Measurements from ENCODE around the gene MYH11. TPM values are rescaled to one million over a fixed set of nuclear protein-coding genes. Genes with fewer than 3 reads are reported as not detected.

MYH11 gene
- total RNA-seq, 1 donor from 2014 or later = 0.10 TPM

DNA sequence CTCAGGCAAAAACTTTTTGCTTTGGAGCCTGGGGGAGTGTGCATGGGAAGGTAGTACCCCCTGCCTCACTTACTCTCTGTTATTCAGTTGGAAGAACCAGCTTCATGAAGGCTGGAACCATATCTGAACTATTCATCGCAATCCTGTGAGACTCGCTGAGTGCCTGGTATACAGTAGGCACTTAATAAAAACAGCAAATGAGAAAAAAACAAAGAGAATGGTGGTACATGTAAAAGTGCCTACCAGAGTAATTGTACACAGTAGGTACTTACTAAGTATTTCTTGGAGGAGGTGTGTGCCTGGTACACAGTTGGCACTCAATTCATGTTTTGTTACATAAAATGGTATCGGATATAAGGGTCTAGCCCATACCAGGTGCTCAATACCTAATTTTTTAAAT, 75.2 kb downstream of the MYH11 start:
- H3K36me3 Mint-ChIP-seq (ENCODE audit: unreplicated experiment) = no peaks in the 10 kb centered on the region
- H3K4me3 Mint-ChIP-seq (ENCODE audit: unreplicated experiment) = no peak overlapping the region
- peaks cover 1% of the 10 kb centered on the region for H3K27me3 Mint-ChIP-seq (ENCODE audit: unreplicated experiment)

DNA sequence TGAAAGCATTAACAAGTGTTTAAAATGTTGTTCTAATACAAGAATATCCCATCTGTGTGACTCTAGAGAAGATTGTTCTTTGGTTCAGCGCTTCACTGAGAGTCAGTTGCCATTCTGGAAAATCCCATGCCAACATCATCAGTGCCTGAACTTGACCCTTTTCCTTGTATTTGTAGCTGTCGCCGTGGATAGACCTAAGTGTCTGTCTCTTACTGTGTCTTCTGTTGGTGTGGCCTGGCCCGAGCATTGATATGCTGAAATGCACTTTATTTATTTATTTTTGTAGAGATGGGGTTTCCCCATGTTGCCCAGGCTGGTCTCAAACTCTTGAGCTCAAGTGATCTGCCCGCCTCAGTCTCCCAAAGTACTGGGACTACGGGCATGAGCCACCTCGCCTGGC, 76.0 kb downstream of the MYH11 start:
- no peak overlapping the region for H3K4me3 Mint-ChIP-seq (ENCODE audit: unreplicated experiment)

More for the DNA sequence above, 75.2 kb downstream of the MYH11 start:
- H3K27ac Mint-ChIP-seq (ENCODE audit: unreplicated experiment) = no peak overlapping the region
- no peak for DNase-seq
- H3K9me3 Mint-ChIP-seq (ENCODE audit: unreplicated experiment) = peaks cover 2% of the 10 kb centered on the region
- H3K4me1 Mint-ChIP-seq (ENCODE audit: low read depth, unreplicated experiment) = no peaks in the 10 kb centered on the region
- TF ChIP-seq, protein P1, sequence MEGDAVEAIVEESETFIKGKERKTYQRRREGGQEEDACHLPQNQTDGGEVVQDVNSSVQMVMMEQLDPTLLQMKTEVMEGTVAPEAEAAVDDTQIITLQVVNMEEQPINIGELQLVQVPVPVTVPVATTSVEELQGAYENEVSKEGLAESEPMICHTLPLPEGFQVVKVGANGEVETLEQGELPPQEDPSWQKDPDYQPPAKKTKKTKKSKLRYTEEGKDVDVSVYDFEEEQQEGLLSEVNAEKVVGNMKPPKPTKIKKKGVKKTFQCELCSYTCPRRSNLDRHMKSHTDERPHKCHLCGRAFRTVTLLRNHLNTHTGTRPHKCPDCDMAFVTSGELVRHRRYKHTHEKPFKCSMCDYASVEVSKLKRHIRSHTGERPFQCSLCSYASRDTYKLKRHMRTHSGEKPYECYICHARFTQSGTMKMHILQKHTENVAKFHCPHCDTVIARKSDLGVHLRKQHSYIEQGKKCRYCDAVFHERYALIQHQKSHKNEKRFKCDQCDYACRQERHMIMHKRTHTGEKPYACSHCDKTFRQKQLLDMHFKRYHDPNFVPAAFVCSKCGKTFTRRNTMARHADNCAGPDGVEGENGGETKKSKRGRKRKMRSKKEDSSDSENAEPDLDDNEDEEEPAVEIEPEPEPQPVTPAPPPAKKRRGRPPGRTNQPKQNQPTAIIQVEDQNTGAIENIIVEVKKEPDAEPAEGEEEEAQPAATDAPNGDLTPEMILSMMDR (IDR thresholded peaks at IDR 0.05; ENCODE audit: partially characterized antibody, unreplicated experiment) = no peak

DNA sequence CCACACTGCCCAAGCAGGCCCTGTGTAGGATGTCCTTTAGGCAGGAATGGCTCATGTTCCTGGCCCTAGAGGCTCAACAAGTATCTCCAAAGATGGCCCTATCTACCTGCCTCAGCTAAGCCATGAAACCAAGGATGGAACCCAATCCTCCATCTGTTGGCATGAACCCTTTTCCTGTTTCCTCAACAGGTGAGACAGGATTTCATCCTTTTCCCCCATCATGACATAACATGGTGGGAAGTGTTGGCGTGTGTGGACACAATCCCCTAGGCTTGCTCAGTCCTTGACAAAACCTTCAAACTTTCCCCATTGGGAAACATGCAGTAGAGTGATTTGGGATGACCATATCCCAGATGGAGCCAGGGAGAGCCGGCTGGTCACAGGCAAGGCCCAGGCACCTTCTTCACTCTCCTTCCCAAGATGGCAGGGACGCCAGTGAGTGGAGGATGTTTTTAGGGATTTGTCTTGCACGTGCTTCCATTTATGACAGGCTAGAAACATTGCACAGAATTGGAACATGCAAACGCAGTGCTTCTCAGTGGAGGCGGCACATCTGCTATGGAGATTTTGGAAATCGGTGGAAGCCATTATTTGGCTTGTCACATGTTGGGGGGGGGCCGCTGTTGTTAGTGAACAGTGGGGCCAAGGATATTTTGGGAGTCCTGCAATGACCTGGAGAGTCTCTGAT, 77.0 kb downstream of the MYH11 start:
- no peak for DNase-seq
- no peaks in the 10 kb centered on the region for H3K4me1 Mint-ChIP-seq (ENCODE audit: low read depth, unreplicated experiment)
- no peaks in the 10 kb centered on the region for H3K36me3 Mint-ChIP-seq (ENCODE audit: unreplicated experiment)
- H3K9me3 Mint-ChIP-seq (ENCODE audit: unreplicated experiment) = peaks cover 5% of the 10 kb centered on the region
- H3K4me3 Mint-ChIP-seq (ENCODE audit: unreplicated experiment) = no peak overlapping the region
- TF ChIP-seq, protein P1 (IDR thresholded peaks at IDR 0.05; ENCODE audit: partially characterized antibody, unreplicated experiment) = no peak
- H3K27me3 Mint-ChIP-seq (ENCODE audit: unreplicated experiment) = peaks cover 3% of the 10 kb centered on the region
- no peak overlapping the region for H3K27ac Mint-ChIP-seq (ENCODE audit: unreplicated experiment)

More for the DNA sequence above, 76.0 kb downstream of the MYH11 start:
- no peaks in the 10 kb centered on the region for H3K4me1 Mint-ChIP-seq (ENCODE audit: low read depth, unreplicated experiment)
- H3K27ac Mint-ChIP-seq (ENCODE audit: unreplicated experiment) = no peak overlapping the region
- TF ChIP-seq, protein P1 (IDR thresholded peaks at IDR 0.05; ENCODE audit: partially characterized antibody, unreplicated experiment) = no peak
- H3K36me3 Mint-ChIP-seq (ENCODE audit: unreplicated experiment) = no peaks in the 10 kb centered on the region
- no peak for DNase-seq
- H3K27me3 Mint-ChIP-seq (ENCODE audit: unreplicated experiment) = peaks cover 4% of the 10 kb centered on the region
- H3K9me3 Mint-ChIP-seq (ENCODE audit: unreplicated experiment) = peaks cover 5% of the 10 kb centered on the region

DNA sequence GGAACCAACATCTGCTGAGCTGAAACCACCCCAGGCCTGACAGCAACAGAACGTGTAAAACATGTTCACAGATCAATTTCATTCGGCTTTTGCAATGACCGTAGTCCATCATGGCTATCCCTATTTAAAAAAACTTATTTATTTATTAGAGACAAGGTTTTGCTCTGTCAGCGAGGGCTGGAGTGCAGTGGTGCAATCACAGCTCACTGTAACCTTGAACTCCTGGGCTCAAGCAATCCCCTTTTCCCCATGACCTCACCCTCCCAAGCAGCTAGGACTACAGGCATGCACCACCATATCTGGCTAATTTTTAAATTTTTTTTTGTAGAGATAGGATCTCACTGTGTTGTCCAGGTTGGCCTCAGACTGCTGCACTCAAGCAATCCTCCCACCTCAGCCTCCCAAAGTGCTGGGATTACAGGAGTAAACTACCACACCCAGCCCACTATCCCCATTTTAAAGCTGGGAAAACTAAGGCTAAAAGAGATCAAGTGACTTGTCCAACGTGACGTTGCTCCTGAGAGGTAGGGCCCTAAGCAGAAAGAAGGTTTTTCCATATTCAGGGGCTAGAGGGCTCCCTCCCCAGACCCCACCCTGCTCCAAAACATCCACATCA, 77.7 kb downstream of the MYH11 start:
- H3K27ac Mint-ChIP-seq (ENCODE audit: unreplicated experiment) = no peak overlapping the region
- H3K9me3 Mint-ChIP-seq (ENCODE audit: unreplicated experiment) = peaks cover 5% of the 10 kb centered on the region
- TF ChIP-seq, protein P1 (IDR thresholded peaks at IDR 0.05; ENCODE audit: partially characterized antibody, unreplicated experiment) = no peak
- H3K4me3 Mint-ChIP-seq (ENCODE audit: unreplicated experiment) = no peak overlapping the region
- no peaks in the 10 kb centered on the region for H3K36me3 Mint-ChIP-seq (ENCODE audit: unreplicated experiment)
- peaks cover 3% of the 10 kb centered on the region for H3K27me3 Mint-ChIP-seq (ENCODE audit: unreplicated experiment)
- no peaks in the 10 kb centered on the region for H3K4me1 Mint-ChIP-seq (ENCODE audit: low read depth, unreplicated experiment)
- no peak for DNase-seq

DNA sequence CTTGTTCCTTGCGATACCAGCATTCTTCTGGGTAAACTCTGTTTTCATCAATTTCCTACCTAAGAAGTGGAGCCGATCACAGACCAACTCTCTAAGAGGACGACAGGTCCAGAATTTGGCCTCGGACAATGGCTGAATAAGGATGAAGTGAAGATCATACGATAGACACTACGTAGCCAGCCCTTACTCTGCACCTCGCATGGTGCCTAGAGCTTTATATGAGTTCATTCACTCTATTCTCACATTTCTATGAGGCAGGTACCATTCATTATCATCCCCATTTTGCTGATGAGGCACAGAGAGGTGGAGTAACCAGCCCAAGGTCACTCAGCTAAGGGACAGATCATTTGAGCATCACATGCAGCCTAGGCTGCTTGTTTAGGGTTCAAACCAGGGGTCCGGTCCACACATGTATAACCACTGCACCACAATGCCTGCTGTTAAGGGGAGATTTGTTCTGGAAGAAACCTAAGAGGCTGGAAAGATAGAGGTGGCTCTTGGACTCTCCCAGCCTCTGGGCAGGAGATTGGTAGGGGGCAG, 78.6 kb downstream of the MYH11 start:
- Mint-ChIP-seq H3K9me3 (ENCODE audit: unreplicated experiment) (peaks cover 5% of the 10 kb centered on the region), H3K4me3 (ENCODE audit: unreplicated experiment) (no peak overlapping the region), H3K4me1 (ENCODE audit: low read depth, unreplicated experiment) (no peaks in the 10 kb centered on the region), H3K27me3 (ENCODE audit: unreplicated experiment) (peaks cover 3% of the 10 kb centered on the region), H3K36me3 (ENCODE audit: unreplicated experiment) (no peaks in the 10 kb centered on the region), H3K27ac (ENCODE audit: unreplicated experiment) (no peak overlapping the region)
- no peak for DNase-seq
- TF ChIP-seq, protein P1 (IDR thresholded peaks at IDR 0.05; ENCODE audit: partially characterized antibody, unreplicated experiment) = no peak
